NCI-H2227 (cell line): ENCODE results near the gene PTPN12.
"Not testable (repeated sequence)": the region's sequence is repeated elsewhere in the genome, so short reads cannot be mapped to it uniquely, and the experiment has no call there.

Experiments
- DNase-seq: peaks from one replicate; lab custom pipeline; 2025; ENCODE audit not compliant: unreplicated experiment; lab: John Stamatoyannopoulos, UW

PTPN12 gene

DNA sequence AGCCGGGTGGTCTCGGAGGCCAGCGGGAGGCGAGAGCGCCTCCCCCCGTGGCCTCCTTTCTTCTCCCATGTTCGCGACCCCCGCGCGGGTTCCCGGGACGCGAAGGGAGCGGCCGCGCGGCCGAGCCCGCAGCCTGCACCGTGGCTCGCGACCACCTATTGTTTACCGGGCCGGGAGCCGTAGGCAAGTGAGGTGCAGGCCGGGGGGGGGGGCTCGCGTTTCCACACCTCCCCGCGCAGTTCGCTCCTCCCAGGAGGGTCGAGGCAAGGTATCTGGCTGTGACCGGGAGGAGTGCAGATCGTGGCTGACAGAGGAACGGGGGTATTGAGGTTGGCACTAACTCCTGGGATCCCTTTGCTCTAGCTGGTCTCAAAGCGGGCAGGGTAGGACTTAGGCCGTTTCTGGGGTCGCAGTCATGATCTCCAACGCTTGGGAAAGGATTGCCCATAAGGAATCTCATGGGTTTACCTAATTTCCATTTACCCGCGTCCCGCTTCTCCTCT lies 734 bp downstream of the PTPN12 start:
- DNase-seq = peak; percentile 77

DNA sequence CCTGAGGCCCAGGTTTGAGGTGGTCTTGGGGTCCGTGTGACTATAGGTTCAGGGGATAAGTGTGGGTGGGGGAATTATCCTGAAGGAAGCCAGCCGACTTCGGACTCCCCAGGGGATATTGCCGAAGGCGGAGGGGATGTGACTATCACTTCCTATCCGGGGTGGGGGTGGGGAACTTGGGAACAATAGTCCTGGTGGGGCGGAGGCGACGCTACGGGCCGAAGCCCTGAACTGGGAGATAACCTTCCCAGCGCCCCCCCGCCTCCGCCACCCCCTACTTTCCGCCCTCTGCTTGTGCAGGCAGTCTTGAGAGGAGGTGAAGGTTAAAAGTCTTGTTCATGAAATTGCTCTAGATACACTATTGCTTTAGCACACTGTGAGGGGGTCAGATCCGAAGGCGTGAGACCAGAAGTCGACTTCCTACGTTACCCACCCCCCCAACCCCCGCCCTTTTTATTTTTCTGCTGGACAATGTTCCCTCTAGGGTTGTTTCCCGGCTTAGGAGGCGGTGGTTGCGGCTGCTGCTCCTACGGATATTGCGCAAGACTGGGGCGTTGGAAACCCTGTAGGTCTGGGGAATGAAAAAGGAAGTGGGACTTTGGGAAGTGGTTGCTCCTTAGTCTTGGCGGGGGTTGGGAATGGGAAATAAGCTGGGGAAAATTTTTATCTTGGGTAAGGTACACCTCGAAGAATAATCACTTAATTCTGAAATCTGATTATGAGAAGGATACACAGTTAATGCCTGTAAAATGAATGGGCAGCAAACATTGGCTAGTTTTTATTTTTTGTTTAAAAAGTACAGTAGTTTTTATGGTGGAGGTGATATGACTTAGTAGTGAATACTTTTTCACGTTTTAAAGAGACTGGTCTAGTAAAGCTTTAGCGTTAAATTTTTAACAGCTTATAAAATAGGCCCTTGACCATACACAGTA lies 1.5 kb downstream of the PTPN12 start:
- peak; percentile 81 for DNase-seq

DNA sequence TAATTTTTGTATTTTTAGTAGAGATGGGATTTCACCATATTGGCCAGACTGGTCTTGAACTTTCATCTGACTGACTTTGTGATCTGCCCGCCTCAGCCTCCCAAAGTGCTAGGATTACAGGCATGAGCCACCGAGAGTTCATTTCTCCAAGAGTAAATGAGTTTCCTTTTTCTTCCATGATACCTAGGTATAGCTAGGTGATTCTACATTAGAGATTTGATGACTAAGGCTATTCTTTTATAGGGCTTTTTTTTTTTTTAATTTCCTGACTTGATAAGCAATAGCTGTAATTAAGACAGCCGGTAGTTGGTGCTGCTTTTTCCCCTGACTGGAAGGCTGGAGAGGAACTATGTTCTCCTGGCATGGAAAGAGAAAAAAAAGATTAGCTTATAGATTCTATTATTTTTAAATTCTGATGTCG lies 3.3 kb downstream of the PTPN12 start:
- no peak for DNase-seq

DNA sequence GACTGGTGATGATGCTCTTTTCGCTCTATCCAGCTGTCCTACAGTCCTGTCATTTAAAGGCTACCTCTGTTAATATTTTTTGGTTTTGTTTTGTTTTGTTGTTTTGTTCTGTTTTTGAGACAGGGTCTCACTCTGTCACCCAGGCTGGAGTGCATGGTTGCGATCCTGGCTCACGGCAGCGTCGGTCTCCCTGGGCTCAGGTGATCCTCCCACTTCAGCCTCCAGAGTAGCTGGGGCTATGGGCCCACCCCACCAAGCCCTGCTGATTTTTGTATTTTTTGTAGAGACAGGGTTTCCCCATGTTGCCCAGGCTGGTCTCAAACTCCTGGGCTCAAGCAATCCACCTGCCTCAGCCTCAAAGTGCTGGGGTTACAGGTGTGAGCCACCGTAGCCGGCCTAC lies 3.9 kb downstream of the PTPN12 start:
- not testable (repeated sequence) for DNase-seq

DNA sequence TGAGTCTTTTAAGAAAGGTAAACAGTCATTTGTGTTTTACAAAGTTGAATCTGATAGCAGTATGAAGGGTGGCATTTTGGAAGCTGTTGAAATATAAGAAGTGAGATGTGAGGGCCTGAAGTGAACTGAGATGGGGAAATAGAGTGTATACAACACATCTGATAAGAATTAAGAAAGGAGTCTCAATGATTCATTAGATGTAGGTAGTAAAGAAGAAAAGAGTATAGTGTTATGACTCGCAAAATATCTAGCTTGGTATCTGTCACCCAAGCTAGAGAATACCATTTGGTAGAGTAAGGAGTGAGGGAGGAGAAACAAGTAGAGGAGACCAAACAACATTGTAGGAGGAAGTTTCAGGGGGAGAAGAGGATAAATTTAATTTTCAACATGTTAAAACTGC lies 5.3 kb downstream of the PTPN12 start:
- DNase-seq = no peak

DNA sequence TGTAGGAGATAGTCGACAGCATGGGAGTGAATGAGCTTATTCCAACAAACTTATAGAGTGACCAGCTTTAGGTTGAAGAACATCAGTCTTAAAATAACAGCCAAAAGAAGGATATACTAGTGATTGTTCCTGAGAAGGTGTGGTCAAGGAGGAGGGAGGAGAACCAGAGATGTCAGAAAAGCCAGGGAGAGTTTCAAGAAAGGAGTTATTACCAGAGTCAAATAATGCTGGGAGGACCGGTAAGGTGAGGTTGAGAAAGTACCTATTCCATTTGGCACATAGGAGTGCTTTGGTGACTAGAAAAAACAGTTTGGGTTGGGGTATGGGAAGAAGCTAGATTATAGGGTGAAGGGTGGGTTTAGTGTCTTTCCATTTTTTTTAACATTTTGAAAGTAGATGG lies 5.8 kb downstream of the PTPN12 start:
- DNase-seq = no peak

DNA sequence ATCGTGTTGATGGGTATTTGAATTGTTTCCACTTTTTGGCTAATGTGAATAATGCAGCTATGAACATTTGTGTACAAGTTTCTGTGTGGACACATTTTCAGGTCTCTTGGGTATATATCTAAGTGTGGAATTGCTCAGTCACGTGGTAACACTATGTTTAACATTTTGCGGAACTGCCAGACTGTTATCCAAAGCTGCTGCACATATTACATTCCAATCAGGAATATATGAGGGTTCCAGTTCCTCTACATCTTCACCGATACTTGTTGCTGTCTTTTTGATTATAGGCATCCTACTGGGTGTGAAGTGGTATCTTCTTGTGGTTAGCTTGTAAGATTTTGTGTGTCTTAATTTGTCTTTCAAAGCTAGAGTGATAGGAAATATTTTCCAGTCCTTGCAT lies 6.8 kb downstream of the PTPN12 start:
- DNase-seq = no peak

DNA sequence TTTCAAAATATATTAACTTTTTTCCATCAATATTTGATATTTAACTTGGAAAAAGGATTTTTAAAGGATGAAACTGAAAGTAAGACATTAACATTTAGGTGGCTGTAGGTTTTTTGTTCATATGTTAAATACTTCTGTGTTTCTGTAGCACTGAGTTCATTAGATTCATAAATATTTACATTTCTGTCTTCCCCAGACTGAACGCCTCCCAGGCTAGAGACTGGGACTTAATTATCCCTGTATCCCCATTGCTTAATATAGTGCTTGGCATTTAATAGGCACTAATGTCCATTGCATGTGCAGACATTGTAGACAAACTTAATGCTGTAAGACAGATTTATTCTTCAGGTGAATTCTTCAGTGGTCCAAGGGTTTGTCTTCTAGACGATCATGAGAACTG lies 7.4 kb downstream of the PTPN12 start:
- no peak for DNase-seq

DNA sequence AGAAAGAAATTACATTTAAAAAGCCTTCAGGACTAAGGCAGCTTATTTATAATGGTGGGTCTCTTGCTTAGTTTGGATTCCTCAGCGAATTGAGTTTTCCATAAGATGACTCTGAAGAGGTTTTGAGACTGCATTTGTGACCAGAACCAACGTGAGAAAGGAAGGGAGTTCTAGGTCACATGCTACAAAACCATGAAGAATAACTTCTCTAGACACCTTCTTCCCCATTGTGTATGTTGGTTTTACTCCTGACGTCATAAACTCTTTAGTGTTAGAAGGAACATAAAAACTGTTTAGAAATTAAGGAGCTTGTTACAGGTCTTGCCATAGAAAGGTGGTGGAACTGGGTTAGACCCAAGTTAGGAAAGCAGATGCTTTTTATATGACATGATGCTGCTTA lies 11.1 kb downstream of the PTPN12 start:
- DNase-seq = no peak

DNA sequence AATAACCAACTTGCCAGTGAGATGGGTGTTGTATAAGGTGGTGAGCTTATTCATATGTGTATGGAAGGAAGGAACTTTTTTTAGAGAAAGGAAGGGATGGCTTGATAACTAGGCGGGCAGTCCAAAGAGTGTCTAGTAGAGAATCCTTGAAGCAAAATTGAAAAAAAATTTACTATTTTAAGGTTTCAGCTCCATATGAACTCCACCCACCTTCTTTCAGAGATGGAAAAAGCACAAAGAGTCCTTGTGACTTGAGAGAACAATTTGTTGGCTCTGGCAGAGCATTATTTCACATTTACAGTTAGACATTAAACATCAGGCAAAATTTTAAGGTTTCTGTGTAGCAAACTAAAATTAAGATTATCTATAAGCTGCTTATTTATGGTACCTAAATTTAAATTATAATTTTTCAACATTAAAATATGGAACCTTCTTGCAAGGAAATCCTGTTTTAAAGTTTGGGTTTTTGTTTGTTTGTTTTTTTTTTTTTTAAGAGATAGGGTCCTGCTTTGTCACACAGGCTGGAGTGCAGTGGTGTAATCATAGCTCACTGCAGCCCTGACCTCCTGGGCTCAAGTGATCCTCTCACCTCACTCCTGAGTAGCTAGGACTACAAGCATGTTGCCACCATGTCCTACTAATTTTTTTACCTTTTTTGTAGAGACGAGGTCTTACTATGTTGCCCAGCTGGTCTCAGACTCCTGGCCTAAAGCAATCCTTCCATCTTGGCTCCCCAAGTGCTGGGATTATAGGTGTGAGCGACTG lies 12.2 kb downstream of the PTPN12 start:
- no peak for DNase-seq

DNA sequence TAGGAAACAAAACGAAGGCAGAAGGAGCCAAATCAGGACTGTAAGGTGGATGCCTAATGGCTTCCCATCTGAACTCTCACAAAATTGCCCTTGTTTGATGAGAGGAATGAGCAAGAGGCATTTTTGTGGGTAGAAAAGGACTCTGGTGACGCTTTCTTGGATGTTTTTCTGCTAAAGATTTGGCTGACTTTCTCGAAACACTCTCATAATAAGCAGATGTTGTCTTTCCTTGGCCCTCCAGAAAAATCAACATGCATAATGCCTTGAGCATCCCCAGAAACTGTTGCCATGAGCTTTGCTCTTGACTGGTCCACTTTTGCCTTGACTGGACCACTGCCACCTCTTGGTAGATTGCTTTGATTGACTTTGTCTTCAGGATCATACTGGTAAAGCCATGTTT lies 13.5 kb downstream of the PTPN12 start:
- DNase-seq = no peak

DNA sequence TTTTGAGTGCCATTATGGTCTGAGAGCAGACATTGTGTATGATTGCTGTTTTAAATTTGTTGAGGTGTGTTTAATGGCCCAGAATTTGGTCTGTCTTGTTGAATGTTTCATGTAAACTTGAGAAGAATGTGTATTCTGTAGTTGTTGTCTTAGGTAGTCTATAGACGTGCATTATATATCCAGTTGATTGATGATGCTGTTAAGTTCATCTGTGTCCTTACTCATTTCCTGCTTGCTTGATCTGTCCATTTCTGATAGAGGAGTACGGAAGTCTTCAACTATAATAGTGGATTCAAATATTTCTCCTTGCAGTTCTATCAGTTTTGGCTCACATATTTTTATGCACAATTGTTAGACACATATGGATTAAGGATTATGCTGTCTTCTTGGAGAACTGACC lies 16.0 kb downstream of the PTPN12 start:
- no peak for DNase-seq

DNA sequence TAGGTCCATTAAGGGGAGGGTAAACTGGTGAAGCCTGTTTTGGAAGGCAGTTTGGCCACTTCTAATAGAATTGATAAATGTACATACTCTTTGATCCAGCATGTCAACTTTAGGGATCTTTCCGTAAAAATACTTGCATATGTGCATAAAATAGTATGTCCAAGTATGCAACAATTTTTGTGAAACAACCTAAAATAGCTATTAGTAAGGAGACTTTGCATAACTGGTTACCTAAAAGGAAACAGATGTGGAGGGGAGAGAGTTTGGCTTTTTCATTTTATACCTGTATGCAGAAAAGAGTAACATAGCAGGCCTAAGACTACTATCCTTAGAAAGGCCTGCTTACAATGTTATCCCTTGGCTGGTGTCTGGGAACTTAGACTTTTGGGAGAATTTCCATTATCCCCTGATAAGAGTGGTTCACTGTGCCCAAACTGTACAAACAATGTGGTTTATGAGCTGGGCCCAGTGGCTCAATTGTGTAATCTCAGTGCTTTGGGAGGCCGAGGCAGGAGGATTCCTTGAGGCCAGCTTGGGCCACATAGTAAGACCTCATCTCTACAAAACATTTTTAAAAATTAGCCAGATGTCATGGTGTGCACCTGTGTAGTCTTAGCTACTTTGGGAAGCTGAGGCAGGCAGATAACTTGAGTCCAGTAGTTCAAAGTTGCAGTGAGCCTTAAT lies 21.3 kb downstream of the PTPN12 start:
- no peak for DNase-seq

DNA sequence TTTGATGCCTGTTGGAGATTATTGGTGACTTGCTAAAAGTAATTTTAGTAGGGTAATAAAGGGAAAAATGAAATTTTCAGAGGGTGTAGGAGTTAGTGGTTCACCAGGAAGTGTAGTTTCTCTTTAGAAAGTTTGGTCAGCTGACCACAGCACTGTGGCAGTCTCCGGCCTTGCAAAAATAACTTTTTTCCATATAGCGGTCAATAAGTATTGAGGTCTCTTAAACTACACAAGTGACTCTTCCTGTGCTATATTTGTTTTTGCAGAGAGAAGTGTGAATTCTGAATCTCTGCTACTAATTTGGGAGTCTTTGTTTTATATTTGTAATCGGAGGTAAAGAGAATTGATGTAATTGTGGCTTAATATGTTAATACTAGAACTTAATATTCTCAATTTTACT lies 24.3 kb downstream of the PTPN12 start:
- no peak for DNase-seq

DNA sequence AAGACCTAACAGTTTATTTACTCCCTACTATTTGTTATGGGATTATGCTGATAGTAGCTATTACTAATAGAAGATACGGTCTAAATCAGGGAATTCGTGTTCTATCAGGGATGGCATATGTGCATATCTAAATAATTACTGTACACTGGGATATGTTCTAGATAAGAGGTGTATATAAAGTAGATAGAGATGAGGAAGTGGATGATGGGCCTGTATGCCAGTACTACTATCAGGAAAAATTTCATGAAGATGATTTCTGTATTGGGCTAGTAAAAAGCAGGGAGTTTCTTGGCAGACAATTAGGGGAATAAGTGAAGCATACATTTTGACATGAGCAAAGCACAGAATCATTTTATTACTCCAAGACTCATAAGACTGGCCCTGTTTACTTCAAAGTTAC lies 26.2 kb downstream of the PTPN12 start:
- DNase-seq = no peak

DNA sequence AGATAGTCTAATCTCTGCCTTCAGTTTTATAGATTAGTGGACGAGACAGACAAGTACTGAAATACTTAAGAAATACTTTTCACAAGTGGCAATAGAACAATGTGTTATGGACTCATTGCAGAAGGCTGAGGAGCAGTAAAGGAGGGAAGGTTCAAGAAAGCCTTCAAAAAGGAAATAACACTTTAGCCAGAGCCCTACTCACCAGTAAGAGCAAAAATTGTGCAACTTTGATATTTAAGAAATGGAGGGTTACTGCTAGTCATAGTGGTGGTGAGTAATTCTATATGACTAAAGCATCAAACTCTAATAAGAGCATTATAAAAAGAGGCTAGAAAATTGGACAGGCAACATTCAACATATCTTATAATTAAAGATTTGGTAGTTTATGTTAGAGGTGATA lies 28.8 kb downstream of the PTPN12 start:
- DNase-seq = no peak

DNA sequence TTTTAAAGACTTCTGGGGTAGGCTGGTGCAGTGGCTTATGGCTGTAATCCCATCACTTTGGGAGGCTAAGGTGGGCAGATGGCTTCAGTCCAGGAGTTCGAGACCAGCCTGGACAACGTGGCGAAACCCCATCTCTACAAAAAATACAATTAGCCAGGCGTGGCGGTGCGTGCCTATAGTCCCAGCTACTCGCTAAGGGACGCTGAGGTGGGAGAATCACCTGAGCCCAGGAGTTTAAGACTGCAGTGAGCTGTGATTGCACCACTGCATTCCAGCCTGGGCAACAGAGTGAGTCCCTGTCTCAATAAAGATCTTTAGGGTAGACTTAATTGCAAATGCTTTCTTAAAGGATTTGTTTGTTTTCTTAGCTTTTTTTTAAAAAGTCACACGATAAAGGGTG lies 29.3 kb downstream of the PTPN12 start:
- no peak for DNase-seq

DNA sequence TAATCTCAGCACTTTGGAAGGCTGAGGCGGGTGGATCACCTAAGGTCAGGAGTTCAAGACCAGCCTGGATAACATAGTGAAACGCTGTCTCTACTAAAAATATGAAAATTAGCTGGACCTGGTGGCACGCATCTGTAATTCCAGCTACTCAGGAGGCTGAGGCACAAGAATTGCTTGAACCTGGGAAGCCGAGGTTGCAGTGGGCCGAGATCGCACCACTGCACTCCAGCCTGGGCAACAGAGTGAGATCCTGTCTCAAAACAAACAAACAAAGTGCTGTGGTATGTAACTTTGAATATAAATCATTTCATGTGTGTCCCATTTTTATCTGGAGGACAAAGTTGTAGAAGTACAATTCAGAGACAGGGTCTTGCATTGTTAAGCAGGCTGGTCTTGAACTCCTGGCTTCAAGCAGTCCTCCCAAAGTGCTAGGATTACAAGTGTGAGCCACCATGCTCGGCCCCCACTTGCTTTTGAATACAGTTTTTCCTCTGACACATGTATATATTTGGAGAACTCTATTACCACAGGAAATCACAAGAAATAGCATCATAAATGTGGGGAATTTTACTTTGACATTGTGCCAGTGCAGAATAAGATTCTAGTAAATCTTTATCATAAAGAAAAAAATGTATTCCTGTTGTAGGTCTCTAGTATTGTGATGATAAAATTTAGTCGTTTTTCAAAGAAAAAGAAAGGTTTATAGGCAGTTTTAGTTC lies 32.6 kb downstream of the PTPN12 start:
- no peak for DNase-seq

DNA sequence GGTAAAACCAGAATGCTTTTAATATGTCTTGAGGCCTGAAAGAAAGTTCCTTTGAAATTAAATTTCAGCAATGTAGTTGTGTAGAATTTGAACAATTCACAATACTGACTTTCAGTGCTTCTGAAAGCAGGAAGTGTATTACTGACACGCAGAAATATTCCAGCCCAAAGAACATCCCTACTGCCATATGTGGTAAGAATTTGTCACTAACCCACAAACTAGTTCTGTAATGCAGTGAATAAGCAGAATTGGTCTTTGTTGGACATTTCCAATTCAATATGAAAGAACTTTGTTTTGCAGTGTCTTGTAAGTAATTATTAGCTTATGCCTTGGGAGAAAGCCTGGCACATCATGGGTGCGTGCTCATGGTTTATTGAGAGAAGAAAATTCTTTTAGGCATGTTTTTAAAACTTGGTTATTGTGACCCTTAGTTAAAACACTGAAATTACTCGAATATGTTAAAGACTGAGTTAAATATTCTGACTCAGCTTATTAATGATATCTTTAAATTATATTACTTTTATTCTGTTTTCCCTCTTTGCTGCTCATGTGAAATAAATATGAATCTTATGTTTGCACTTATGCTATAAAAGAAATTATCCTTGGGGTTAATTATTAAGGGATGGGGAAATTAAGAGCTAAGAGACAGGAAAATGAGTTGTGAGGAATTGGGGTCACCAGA lies 33.4 kb downstream of the PTPN12 start:
- no peak for DNase-seq

DNA sequence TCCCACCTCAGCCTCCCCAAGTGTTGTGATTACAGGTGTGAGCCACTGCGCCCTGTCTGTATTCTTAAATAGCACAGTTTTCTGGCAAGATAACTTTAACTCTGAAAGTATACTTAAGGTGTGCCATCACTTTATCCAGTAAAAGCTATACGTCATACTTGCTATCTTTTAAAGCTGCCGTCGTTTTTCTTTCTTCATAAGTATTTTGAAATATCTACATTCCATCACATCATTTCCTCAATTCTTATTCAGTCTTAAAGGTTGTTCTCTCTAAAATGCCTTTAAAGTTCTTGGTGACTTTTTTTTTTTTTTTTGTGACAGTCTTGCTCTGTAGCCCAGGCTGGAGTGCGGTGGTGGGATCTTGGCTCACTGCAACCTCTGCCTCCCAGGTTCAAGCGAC lies 34.7 kb downstream of the PTPN12 start:
- DNase-seq = no peak
